ENCODE results near the gene HNRNPK. TPM values are rescaled to one million over a fixed set of nuclear protein-coding genes. Genes with fewer than 3 reads are reported as not detected.
A peak's percentile ranks its signal among the peaks of the same experiment; 100 is the strongest.

Gene HNRNPK
- total and polyA plus RNA-seq, 10 of the 15 experiments (the other 5 are each of a cell fraction or from before 2014, with no cell fraction given), result 235 to 970 (median 652) TPM

DNA sequence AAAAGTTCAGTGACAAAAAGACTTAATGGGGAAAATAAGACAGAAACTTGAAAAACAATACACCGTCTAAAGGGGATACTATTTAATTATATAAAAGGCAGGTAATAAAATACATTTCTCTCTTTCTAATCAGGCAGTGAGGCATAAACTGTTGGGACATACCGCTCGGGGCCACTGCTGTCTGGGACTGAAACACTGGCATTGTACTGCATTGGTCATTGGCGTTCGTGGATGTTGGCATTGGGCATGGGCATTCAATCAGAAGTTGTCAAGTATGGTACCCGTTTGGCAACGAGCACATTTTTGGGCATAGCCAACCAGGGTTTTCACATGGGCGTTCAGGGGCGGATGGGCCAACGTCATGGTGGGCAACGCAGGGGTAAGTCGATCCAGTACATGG lies 4.7 kb downstream of the HNRNPK start:
- H3K27ac ChIP-seq (ENCODE audit: control insufficient read depth, insufficient read depth), result no peak overlapping the region
- WGBS (ENCODE audit: insufficient coverage, insufficient replicate concordance, low lambda C conversion rate, missing lambda C conversion rate), result 98% methylated on average over 11 of the region's 12 CpGs
- no peaks in the 10 kb centered on the region for H3K4me1 ChIP-seq (ENCODE audit: control insufficient read depth, insufficient read depth, low read length)
- ChIA-PET POLR2A (no interaction called here), RAD21 (ENCODE audit: unreplicated experiment) (no interaction called here), SMC1A (ENCODE audit: uncharacterized antibody, unreplicated experiment) (no interaction called here), CTCF (no interaction called here)
- no peak for FAIRE-seq
- no peak for ATAC-seq
- DNase-seq (ENCODE audit: low read depth, low spot score), result no peak
- H3K4me3 ChIP-seq, result 0 out of 2 replicates have a peak overlapping the region, but pooled peaks have one; percentile 72
- no peaks in the 10 kb centered on the region; the same call in 2 of the 3 replicates for H3K9me3 ChIP-seq (replicated peaks; ENCODE audit: control insufficient read depth, insufficient read depth, low read length)
- BruUV-seq (replicated peaks), result no TSS peak
- TF ChIP-seq RAD51 (IDR thresholded peaks at IDR 0.05) (no peak), POLR2AphosphoS5 (IDR thresholded peaks at IDR 0.05; ENCODE audit: low read length) (peak; percentile 79)
- TF ChIP-seq, protein P1, sequence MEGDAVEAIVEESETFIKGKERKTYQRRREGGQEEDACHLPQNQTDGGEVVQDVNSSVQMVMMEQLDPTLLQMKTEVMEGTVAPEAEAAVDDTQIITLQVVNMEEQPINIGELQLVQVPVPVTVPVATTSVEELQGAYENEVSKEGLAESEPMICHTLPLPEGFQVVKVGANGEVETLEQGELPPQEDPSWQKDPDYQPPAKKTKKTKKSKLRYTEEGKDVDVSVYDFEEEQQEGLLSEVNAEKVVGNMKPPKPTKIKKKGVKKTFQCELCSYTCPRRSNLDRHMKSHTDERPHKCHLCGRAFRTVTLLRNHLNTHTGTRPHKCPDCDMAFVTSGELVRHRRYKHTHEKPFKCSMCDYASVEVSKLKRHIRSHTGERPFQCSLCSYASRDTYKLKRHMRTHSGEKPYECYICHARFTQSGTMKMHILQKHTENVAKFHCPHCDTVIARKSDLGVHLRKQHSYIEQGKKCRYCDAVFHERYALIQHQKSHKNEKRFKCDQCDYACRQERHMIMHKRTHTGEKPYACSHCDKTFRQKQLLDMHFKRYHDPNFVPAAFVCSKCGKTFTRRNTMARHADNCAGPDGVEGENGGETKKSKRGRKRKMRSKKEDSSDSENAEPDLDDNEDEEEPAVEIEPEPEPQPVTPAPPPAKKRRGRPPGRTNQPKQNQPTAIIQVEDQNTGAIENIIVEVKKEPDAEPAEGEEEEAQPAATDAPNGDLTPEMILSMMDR (IDR thresholded peaks at IDR 0.05 in 2 of 3, conservative IDR thresholded peaks at IDR 0.05 in 1 of 3; ENCODE audit: control insufficient read depth in 2 of 3, extremely low read depth in 1 of 3, insufficient read depth in 1 of 3, low read depth in 3 of 3, low read length in 3 of 3), result no peak
- H3K36me3 ChIP-seq (ENCODE audit: control insufficient read depth in 2 of 2, insufficient read depth in 2 of 2, low read length in 1 of 2), result peaks cover 10 to 56% of the 10 kb centered on the region in 2 experiments
- H2AFZ ChIP-seq (ENCODE audit: control insufficient read depth, low read depth, low read length), result no peak overlapping the region
- in situ Hi-C loops (cut with MboI), result loop anchor here (25.0 kb wide), 1 partner anchor 787 kb away; no protein-coding TSS in a partner anchor
- peaks cover 80% of the 10 kb centered on the region for H3K79me2 ChIP-seq (ENCODE audit: control insufficient read depth, insufficient read depth, low read length)
- peaks cover 12% of the 10 kb centered on the region for H4K20me1 ChIP-seq (ENCODE audit: control insufficient read depth, insufficient read depth)
- 0 out of 2 replicates have a peak overlapping the region, but pooled peaks have one; percentile 20 for H3K4me2 ChIP-seq (ENCODE audit: control insufficient read depth, insufficient read depth)
- no peak overlapping the region for H3K9ac ChIP-seq (ENCODE audit: control insufficient read depth, insufficient read depth, low read length)
- intact Hi-C loops (cut with micrococcal nuclease; ENCODE audit: unreplicated experiment), result no loop called here
- no peaks in the 10 kb centered on the region for H3K27me3 ChIP-seq (replicated peaks in 1 of 2; ENCODE audit: control insufficient read depth in 2 of 2, insufficient read depth in 2 of 2, low read length in 1 of 2)

DNA sequence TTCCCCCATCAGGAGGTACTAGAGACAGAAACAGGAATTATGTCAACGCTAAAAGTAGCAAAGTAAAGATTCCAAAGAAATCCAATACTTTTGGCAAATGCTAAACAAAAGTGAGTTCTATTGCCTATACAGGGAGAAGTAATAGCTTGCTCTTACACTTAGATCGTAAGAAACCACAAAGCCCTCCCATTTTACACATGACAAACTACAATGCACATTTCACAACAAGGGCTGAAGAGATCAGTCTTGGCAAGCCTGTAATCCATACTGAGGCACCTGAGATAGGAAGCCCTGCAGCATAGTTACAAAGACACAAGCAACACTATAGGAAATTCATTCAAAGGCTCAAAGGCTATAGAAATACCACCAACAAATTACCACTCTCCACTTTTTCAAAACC lies 7.7 kb downstream of the HNRNPK start:
- no peaks in the 10 kb centered on the region for H3K9me3 ChIP-seq (replicated peaks; ENCODE audit: control insufficient read depth, insufficient read depth, low read length)
- no TSS peak for BruUV-seq (replicated peaks)
- ChIA-PET RAD21 (ENCODE audit: unreplicated experiment) (interaction anchor here (1.4 kb wide), 1 partner anchor 12 kb away, joined by 3 read pairs; no protein-coding TSS in a partner anchor), SMC1A (ENCODE audit: uncharacterized antibody, unreplicated experiment) (interaction anchor here (2.7 kb wide), 1 partner anchor 10 kb away, joined by 12 read pairs; no protein-coding TSS in a partner anchor), CTCF (interaction anchor here (0.6 to 1.1 kb wide), 3 partner anchors 9 to 32 kb away, joined by 3 to 4 read pairs (median 4); no protein-coding TSS in a partner anchor), POLR2A (no interaction called here)
- H3K4me3 ChIP-seq, result no peak overlapping the region
- peaks cover 7% of the 10 kb centered on the region for H4K20me1 ChIP-seq (ENCODE audit: control insufficient read depth, insufficient read depth)
- H3K4me1 ChIP-seq (ENCODE audit: control insufficient read depth, insufficient read depth, low read length), result no peaks in the 10 kb centered on the region
- 48% methylated on average over 2 of the region's 2 CpGs for WGBS (ENCODE audit: insufficient coverage, insufficient replicate concordance, low lambda C conversion rate, missing lambda C conversion rate)
- peak overlapping the region; percentile 41; the same call in 1 of the 2 replicates for H3K4me2 ChIP-seq (ENCODE audit: control insufficient read depth, insufficient read depth)
- H2AFZ ChIP-seq (ENCODE audit: control insufficient read depth, low read depth, low read length), result no peak overlapping the region
- no peaks in the 10 kb centered on the region for H3K27me3 ChIP-seq (replicated peaks in 1 of 2; ENCODE audit: control insufficient read depth in 2 of 2, insufficient read depth in 2 of 2, low read length in 1 of 2)
- TF ChIP-seq SREBF2 (IDR thresholded peaks at IDR 0.05; ENCODE audit: low read length) (no peak), POLR2AphosphoS5 (IDR thresholded peaks at IDR 0.05; ENCODE audit: low read length) (0 out of 2 replicates have a peak, but pooled peaks have one; percentile 44), BRCA1 (IDR thresholded peaks at IDR 0.05; ENCODE audit: low read depth, low read length) (no peak)
- in situ Hi-C loops (cut with MboI), result no loop called here
- no peak overlapping the region for H3K9ac ChIP-seq (ENCODE audit: control insufficient read depth, insufficient read depth, low read length)
- no peak overlapping the region for H3K27ac ChIP-seq (ENCODE audit: control insufficient read depth, insufficient read depth)
- intact Hi-C loops (cut with micrococcal nuclease; ENCODE audit: unreplicated experiment), result no loop called here
- peaks cover 10 to 62% of the 10 kb centered on the region in 2 experiments for H3K36me3 ChIP-seq (ENCODE audit: control insufficient read depth in 2 of 2, insufficient read depth in 2 of 2, low read length in 1 of 2)
- H3K79me2 ChIP-seq (ENCODE audit: control insufficient read depth, insufficient read depth, low read length), result peaks cover 49% of the 10 kb centered on the region
- FAIRE-seq, result no peak
- no peak for DNase-seq (ENCODE audit: low read depth, low spot score)
- ATAC-seq, result peak; percentile 40
